CD14-positive monocyte (primary cell): ENCODE results near the gene LIPN. TPM values are rescaled to one million over a fixed set of nuclear protein-coding genes. Genes with fewer than 3 reads are reported as not detected.

Experiments used
- DNase-seq, 3 donors: peaks; one replicate each; pipeline ENCODE4 v3.0.0-alpha.2; 2011 to 2022
- H2AFZ ChIP-seq: 2 replicates; pipeline ENCODE4 v1.6.0; 2012; ENCODE audit warnings: mild to moderate bottlenecking, low read depth, low read length, inconsistent platforms; ENCODE audit not compliant: insufficient read depth, poor library complexity, severe bottlenecking
- H3K27ac ChIP-seq, 2 donors: 1 replicate in 1 of 2; 2 replicates in 1 of 2; pipeline ENCODE4 v1.5.1; 2012 to 2013; ENCODE audit warnings: low read length in 2 of 2, control low read depth in 1 of 2, inconsistent platforms in 1 of 2, low read depth in 1 of 2, mild to moderate bottlenecking in 1 of 2
- H3K27me3 ChIP-seq, 2 donors: one replicate each; pipeline versions ENCODE4 v1.6.0 to v1.6.1; 2011 to 2013; ENCODE audit warnings: low read length in 2 of 2; ENCODE audit not compliant: control insufficient read depth in 2 of 2, insufficient read depth in 2 of 2
- H3K36me3 ChIP-seq, 2 donors: replicated peaks in 1 of 2; 1 replicate in 1 of 2; 2 replicates in 1 of 2; pipeline versions ENCODE4 v1.5.1 to v1.6.1; 2012 to 2013; ENCODE audit warnings: low read length in 2 of 2, control low read depth in 1 of 2, inconsistent platforms in 1 of 2, mild to moderate bottlenecking in 1 of 2; ENCODE audit not compliant: insufficient read depth in 2 of 2, control insufficient read depth in 1 of 2
- H3K4me1 ChIP-seq, 2 donors: 1 replicate in 1 of 2; 2 replicates in 1 of 2; pipeline versions ENCODE4 v1.5.1 to v1.6.1; 2012 to 2013; ENCODE audit warnings: low read length in 2 of 2, control low read depth in 1 of 2, inconsistent platforms in 1 of 2, mild to moderate bottlenecking in 1 of 2, moderate library complexity in 1 of 2; ENCODE audit not compliant: insufficient read depth in 2 of 2, control insufficient read depth in 1 of 2
- H3K4me2 ChIP-seq: replicated peaks from 2 replicates; pipeline ENCODE3; 2012; ENCODE audit warnings: low read length, moderate library complexity, mild to moderate bottlenecking; ENCODE audit not compliant: poor library complexity, severe bottlenecking; ENCODE audit errors: extremely low read depth
- H3K4me3 ChIP-seq, 3 experiments: fragments of 200-600 bp in 1 of 3; sonication (generic) in 1 of 3; replicated peaks in 1 of 3; 1 replicate in 2 of 3; 2 replicates in 1 of 3; pipeline ENCODE4 v1.5.1; 2011 to 2013; ENCODE audit warnings: low read length in 3 of 3, mild to moderate bottlenecking in 3 of 3, control low read depth in 2 of 3, low read depth in 2 of 3, inconsistent platforms in 1 of 3, moderate library complexity in 1 of 3
- H3K79me2 ChIP-seq: 2 replicates; pipeline ENCODE4 v1.6.0; 2012; ENCODE audit warnings: mild to moderate bottlenecking, control low read depth, inconsistent platforms, low read length, moderate library complexity; ENCODE audit not compliant: insufficient read depth
- H3K9ac ChIP-seq: 2 replicates; pipeline ENCODE4 v1.6.0; 2017; ENCODE audit warnings: low read length, mild to moderate bottlenecking; ENCODE audit not compliant: insufficient read depth, poor library complexity, severe bottlenecking
- H3K9me3 ChIP-seq, 2 donors: replicated peaks in 1 of 2; 1 replicate in 1 of 2; 2 replicates in 1 of 2; pipeline versions ENCODE4 v1.5.1 to v1.6.1; 2012 to 2013; ENCODE audit warnings: low read length in 2 of 2, control low read depth in 1 of 2; ENCODE audit not compliant: control insufficient read depth in 1 of 2, insufficient read depth in 1 of 2
- H4K20me1 ChIP-seq: 2 replicates; pipeline ENCODE4 v1.6.0; 2012; ENCODE audit warnings: mild to moderate bottlenecking, low read length, control low read depth, moderate library complexity; ENCODE audit not compliant: insufficient read depth
- H3K27ac Mint-ChIP-seq, 7 donors: one replicate each; pipeline ENCODE4 v1.8.0; 2020; ENCODE audit warnings: mild to moderate bottlenecking in 7 of 7, mixed read lengths in 7 of 7, moderate library complexity in 6 of 7, inconsistent platforms in 2 of 7
- H3K27me3 Mint-ChIP-seq, 3 donors: one replicate each; pipeline ENCODE4 v1.8.0; 2021 to 2022; ENCODE audit warnings: low read depth in 3 of 3, mild to moderate bottlenecking in 3 of 3, mixed read lengths in 3 of 3, moderate library complexity in 3 of 3, inconsistent platforms in 1 of 3
- H3K36me3 Mint-ChIP-seq, 2 donors: one replicate each; pipeline ENCODE4 v1.8.0; 2020; ENCODE audit warnings: mixed read lengths in 2 of 2, inconsistent platforms in 1 of 2, mild to moderate bottlenecking in 1 of 2
- H3K4me1 Mint-ChIP-seq: one replicate; pipeline ENCODE4 v1.8.0; 2020; ENCODE audit warnings: mild to moderate bottlenecking, mixed read lengths
- H3K4me3 Mint-ChIP-seq, 2 donors: one replicate each; pipeline ENCODE4 v1.8.0; 2020; ENCODE audit warnings: mild to moderate bottlenecking in 2 of 2, mixed read lengths in 2 of 2, moderate library complexity in 1 of 2
- H3K9me3 Mint-ChIP-seq, 7 donors: one replicate each; pipeline ENCODE4 v1.8.0; 2020 to 2022; ENCODE audit warnings: mixed read lengths in 7 of 7, mild to moderate bottlenecking in 6 of 7, moderate library complexity in 6 of 7, inconsistent platforms in 2 of 7
- WGBS: methylation state at CpG from one replicate; pipeline ENCODE4 v1.1.5; 2013; ENCODE audit warnings: missing lambda C conversion rate; ENCODE audit not compliant: insufficient coverage; 5-methylcytosine and 5-hydroxymethylcytosine counted together
- intact Hi-C, 2 donors: fragments of 100-400 bp; cut with micrococcal nuclease; formaldehyde crosslinking; loops; one replicate each; pipeline versions ENCODE4 v1.15.0 to v1.15.1; 2023
- polyA plus RNA-seq, 3 donors: library from polyadenylated mRNA; depleted of rRNA in 1 of 3; unstranded in 2 of 3; stranded (reverse) in 1 of 3; fragments of 300-500 nt in 2 of 3; fragments of >200 nt in 1 of 3; fragmentation: Illumina TruSeq in 2 of 3; gene quantifications; 1 replicate in 2 of 3; 2 replicates in 1 of 3; pipeline ENCODE4 v1.2.3, GENCODE V29; 2012 to 2021
- TF ChIP-seq, protein P1 (sequence below): fragments of 200-600 bp; IDR thresholded peaks from one replicate; pipeline ENCODE4 v1.8.0; 2022; ENCODE audit warnings: antibody characterized with exemption, mild to moderate bottlenecking

Gene LIPN
- polyA plus RNA-seq, 3 donors: 8.9 to 12.9 (median 10.1) TPM

DNA sequence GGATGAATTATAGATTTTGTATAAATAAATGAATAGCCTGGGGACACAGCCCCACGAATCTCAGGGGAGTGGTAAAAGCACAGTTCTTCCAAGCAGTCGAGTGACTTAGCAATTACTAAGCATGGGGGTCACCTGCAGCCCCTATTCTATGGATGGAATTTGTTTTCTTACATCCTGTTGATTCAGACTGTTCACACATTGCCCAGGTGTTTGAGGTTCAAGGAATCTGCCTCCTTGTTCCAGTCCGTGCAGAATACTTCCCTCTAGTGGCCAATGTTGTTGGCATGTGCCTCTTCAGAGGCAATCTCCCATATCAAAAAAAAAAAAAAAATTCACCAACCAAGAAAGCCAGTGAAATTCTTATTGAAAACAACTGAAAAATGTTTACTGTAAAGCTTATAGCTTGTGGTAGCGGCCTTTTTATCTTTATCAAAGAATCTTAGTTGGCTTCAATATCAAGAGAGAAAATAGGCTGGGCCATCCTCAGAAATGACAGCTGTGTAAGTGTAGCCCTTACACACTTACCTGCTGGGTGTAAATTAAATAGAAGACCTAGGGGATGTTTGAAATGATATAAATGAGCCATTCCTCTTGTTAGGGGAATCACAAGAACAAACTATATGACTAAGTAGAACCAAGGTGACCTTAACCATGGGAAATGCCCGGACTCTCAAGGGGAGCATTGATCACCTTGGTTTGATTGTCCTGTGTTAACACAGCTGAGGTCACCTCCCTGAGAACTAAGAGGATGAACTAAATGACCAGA, 50.6 kb downstream of the LIPN start:
- Histone ChIP-seq H4K20me1 (no peaks in the 10 kb centered on the region), H3K27me3 (no peaks in the 10 kb centered on the region), H3K9me3 (no peaks in the 10 kb centered on the region), H3K27ac (no peak overlapping the region), H2AFZ (no peak overlapping the region), H3K4me2 (no peak overlapping the region), H3K36me3 (no peaks in the 10 kb centered on the region), H3K79me2 (no peaks in the 10 kb centered on the region), H3K4me3 (no peak overlapping the region), H3K4me1 (no peaks in the 10 kb centered on the region), H3K9ac (no peak overlapping the region)
- H3K4me1 Mint-ChIP-seq: peaks cover 12% of the 10 kb centered on the region
- H3K27me3 Mint-ChIP-seq: peaks cover 0 to 2% (median 0%) of the 10 kb centered on the region in 3 donors
- intact Hi-C loops: loop anchor here in 1 of 2 donors (10.0 kb wide), 1 partner anchor 116 kb away; no protein-coding TSS in a partner anchor
- peak overlapping the region in 2 of 7 donors; percentile 5 to 31 for H3K27ac Mint-ChIP-seq
- H3K4me3 Mint-ChIP-seq: no peak overlapping the region
- H3K36me3 Mint-ChIP-seq: no peaks in the 10 kb centered on the region
- H3K9me3 Mint-ChIP-seq: peaks cover 0 to 3% (median 0%) of the 10 kb centered on the region in 7 donors
- peak; percentile 47 to 67 (median 66) for DNase-seq
- TF ChIP-seq, protein P1, sequence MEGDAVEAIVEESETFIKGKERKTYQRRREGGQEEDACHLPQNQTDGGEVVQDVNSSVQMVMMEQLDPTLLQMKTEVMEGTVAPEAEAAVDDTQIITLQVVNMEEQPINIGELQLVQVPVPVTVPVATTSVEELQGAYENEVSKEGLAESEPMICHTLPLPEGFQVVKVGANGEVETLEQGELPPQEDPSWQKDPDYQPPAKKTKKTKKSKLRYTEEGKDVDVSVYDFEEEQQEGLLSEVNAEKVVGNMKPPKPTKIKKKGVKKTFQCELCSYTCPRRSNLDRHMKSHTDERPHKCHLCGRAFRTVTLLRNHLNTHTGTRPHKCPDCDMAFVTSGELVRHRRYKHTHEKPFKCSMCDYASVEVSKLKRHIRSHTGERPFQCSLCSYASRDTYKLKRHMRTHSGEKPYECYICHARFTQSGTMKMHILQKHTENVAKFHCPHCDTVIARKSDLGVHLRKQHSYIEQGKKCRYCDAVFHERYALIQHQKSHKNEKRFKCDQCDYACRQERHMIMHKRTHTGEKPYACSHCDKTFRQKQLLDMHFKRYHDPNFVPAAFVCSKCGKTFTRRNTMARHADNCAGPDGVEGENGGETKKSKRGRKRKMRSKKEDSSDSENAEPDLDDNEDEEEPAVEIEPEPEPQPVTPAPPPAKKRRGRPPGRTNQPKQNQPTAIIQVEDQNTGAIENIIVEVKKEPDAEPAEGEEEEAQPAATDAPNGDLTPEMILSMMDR: peak; percentile 85
- 62% methylated on average over 2 of the region's 5 CpGs for WGBS

DNA sequence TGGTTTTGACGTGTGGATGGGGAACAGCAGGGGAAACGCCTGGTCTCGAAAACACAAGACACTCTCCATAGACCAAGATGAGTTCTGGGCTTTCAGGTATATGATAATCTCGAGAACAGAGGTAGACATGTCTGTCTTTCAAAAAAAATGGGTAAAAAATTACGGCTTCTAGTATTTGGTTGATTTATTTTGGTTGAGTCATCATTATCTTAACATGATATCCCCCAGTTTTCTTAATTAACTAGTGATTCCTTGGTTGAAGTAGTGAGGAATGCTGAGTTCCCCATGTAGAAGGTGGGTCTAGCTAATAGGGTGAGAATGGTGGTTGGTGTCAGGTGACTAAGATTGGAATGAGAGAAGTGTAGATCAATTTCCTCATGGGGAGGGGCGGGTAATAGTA, 53.4 kb downstream of the LIPN start:
- Mint-ChIP-seq H3K9me3 (peaks cover 0 to 3% (median 0%) of the 10 kb centered on the region in 7 donors), H3K4me3 (no peak overlapping the region), H3K27ac (no peak overlapping the region), H3K27me3 (peaks cover 0 to 2% (median 0%) of the 10 kb centered on the region in 3 donors), H3K4me1 (peaks cover 12% of the 10 kb centered on the region), H3K36me3 (no peaks in the 10 kb centered on the region)
- no peak overlapping the region for H3K27ac ChIP-seq
- no peaks in the 10 kb centered on the region for H3K4me1 ChIP-seq
- no peaks in the 10 kb centered on the region for H3K36me3 ChIP-seq
- WGBS: 100% methylated on average over 1 of the region's 6 CpGs
- no peaks in the 10 kb centered on the region for H3K27me3 ChIP-seq
- no peak overlapping the region for H2AFZ ChIP-seq
- H3K9me3 ChIP-seq: no peaks in the 10 kb centered on the region
- intact Hi-C loops: loop anchor here in 1 of 2 donors (10.0 kb wide), 1 partner anchor 118 kb away; no protein-coding TSS in a partner anchor
- TF ChIP-seq, protein P1: no peak
- H4K20me1 ChIP-seq: no peaks in the 10 kb centered on the region
- H3K4me2 ChIP-seq: no peak overlapping the region
- no peak for DNase-seq
- no peak overlapping the region for H3K9ac ChIP-seq
- H3K4me3 ChIP-seq: no peak overlapping the region
- no peaks in the 10 kb centered on the region for H3K79me2 ChIP-seq
